HCT116 (cell line): ENCODE measurements around the gene RCAN2.

Experiments used
- ATF3 ChIP-seq: IDR thresholded peaks from 2 replicates; pipeline ENCODE4 v1.6.1; 2012
- ELF1 ChIP-seq: IDR thresholded peaks from 2 replicates; pipeline ENCODE4 v1.6.1; 2012; ENCODE audit warnings: low read depth, borderline replicate concordance
- EZH2 ChIP-seq: fragments of 200-600 bp; sonication (generic); IDR thresholded peaks from 2 replicates; pipeline ENCODE4 v1.6.1; 2017; ENCODE audit warnings: antibody characterized with exemption, mixed run types
- EZH2phosphoT487 ChIP-seq: fragments of 200-600 bp; IDR thresholded peaks from 2 replicates; pipeline ENCODE4 v1.6.1; 2018; ENCODE audit warnings: antibody characterized with exemption, borderline replicate concordance
- MAX ChIP-seq: IDR thresholded peaks from 2 replicates; pipeline ENCODE4 v1.6.1; 2012
- POLR2A ChIP-seq: IDR thresholded peaks from 2 replicates; pipeline ENCODE4 v1.7.0; 2011; ENCODE audit warnings: borderline replicate concordance; ENCODE audit not compliant: insufficient read depth, insufficient read length; ENCODE audit errors: extremely low read depth
- POLR2AphosphoS5 ChIP-seq: IDR thresholded peaks from 2 replicates; pipeline ENCODE4 v1.6.1; 2011; ENCODE audit warnings: mild to moderate bottlenecking, low read depth, low read length, moderate library complexity
- RAD21 ChIP-seq: IDR thresholded peaks from 2 replicates; pipeline ENCODE4 v1.6.1; 2012; ENCODE audit warnings: low read depth, mild to moderate bottlenecking
- TCF7L2 ChIP-seq: IDR thresholded peaks from 2 replicates; pipeline ENCODE4 v1.7.0; 2011; ENCODE audit warnings: borderline replicate concordance, inconsistent platforms; ENCODE audit not compliant: insufficient read depth, insufficient read length; ENCODE audit errors: extremely low read depth
- YY1 ChIP-seq: IDR thresholded peaks from 2 replicates; pipeline ENCODE4 v1.6.1; 2011; ENCODE audit warnings: low read length, low read depth, moderate library complexity, mild to moderate bottlenecking; ENCODE audit not compliant: insufficient replicate concordance; ENCODE audit errors: extremely low read depth
- ZFX ChIP-seq: fragments of 450-650 bp; IDR thresholded peaks from 2 replicates; pipeline ENCODE4 v1.6.1; 2017
- ZNF274 ChIP-seq: fragments of 200-500 bp; sonication (Bioruptor generic); IDR thresholded peaks from 2 replicates; pipeline ENCODE4 v1.6.1; 2014; ENCODE audit warnings: mild to moderate bottlenecking, low read depth, low read length, inconsistent platforms
- TF ChIP-seq, protein P1 (sequence below), 3 experiments: fragments of 200-600 bp in 1 of 3; sonication (generic) in 1 of 3; IDR thresholded peaks in 2 of 3; conservative IDR thresholded peaks in 1 of 3; 2 replicates each; pipeline ENCODE4 v1.5.1; 2012 to 2017; ENCODE audit warnings: low read depth in 2 of 3, low read length in 2 of 3, antibody characterized with exemption in 1 of 3, borderline replicate concordance in 1 of 3, control low read depth in 1 of 3, mild to moderate bottlenecking in 1 of 3, mixed read lengths in 1 of 3, mixed run types in 1 of 3, moderate library complexity in 1 of 3; ENCODE audit not compliant: insufficient read depth in 1 of 3
- TF ChIP-seq, protein P2 (sequence below): IDR thresholded peaks from 2 replicates; pipeline ENCODE4 v1.6.1; 2011; ENCODE audit warnings: mild to moderate bottlenecking, low read length, moderate library complexity; ENCODE audit not compliant: insufficient replicate concordance; ENCODE audit errors: extremely low read depth

DNA sequence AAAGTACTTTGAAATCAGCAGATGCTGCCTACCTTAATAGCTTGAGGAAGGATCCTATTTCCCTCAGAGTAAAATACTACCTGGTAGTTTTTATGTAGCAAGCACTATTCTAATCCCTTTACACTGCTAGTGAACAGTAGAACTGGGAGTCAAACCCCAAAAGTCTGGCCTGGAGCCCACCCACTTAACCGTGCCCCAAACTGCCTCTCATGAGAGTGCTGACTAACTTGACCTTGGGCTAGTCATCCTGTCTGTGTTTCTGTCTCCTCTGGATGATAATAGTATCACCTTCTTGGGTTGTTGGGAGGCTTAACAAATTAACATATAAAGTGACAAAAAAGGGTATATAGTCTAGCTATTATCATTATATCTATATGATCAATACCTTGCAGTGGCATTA is 140.5 kb downstream of the RCAN2 start:
- TF ChIP-seq EZH2, result no peak
- no peak for TF ChIP-seq RAD21
- TF ChIP-seq ATF3, result no peak
- TF ChIP-seq, protein P1, sequence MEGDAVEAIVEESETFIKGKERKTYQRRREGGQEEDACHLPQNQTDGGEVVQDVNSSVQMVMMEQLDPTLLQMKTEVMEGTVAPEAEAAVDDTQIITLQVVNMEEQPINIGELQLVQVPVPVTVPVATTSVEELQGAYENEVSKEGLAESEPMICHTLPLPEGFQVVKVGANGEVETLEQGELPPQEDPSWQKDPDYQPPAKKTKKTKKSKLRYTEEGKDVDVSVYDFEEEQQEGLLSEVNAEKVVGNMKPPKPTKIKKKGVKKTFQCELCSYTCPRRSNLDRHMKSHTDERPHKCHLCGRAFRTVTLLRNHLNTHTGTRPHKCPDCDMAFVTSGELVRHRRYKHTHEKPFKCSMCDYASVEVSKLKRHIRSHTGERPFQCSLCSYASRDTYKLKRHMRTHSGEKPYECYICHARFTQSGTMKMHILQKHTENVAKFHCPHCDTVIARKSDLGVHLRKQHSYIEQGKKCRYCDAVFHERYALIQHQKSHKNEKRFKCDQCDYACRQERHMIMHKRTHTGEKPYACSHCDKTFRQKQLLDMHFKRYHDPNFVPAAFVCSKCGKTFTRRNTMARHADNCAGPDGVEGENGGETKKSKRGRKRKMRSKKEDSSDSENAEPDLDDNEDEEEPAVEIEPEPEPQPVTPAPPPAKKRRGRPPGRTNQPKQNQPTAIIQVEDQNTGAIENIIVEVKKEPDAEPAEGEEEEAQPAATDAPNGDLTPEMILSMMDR (IDR thresholded peaks at IDR 0.05 in 2 of 3, conservative IDR thresholded peaks at IDR 0.05 in 1 of 3; ENCODE audit: borderline replicate concordance in 1 of 3, insufficient read depth in 1 of 3, low read depth in 2 of 3, low read length in 2 of 3), result no peak
- TF ChIP-seq EZH2phosphoT487, result no peak
- TF ChIP-seq ZNF274, result no peak
- no peak for TF ChIP-seq YY1
- no peak for TF ChIP-seq POLR2A
- no peak for TF ChIP-seq POLR2AphosphoS5
- TF ChIP-seq, protein P2, sequence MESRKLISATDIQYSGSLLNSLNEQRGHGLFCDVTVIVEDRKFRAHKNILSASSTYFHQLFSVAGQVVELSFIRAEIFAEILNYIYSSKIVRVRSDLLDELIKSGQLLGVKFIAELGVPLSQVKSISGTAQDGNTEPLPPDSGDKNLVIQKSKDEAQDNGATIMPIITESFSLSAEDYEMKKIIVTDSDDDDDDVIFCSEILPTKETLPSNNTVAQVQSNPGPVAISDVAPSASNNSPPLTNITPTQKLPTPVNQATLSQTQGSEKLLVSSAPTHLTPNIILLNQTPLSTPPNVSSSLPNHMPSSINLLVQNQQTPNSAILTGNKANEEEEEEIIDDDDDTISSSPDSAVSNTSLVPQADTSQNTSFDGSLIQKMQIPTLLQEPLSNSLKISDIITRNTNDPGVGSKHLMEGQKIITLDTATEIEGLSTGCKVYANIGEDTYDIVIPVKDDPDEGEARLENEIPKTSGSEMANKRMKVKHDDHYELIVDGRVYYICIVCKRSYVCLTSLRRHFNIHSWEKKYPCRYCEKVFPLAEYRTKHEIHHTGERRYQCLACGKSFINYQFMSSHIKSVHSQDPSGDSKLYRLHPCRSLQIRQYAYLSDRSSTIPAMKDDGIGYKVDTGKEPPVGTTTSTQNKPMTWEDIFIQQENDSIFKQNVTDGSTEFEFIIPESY, result no peak
- no peak for TF ChIP-seq ZFX
- no peak for TF ChIP-seq MAX
- no peak for TF ChIP-seq TCF7L2
- no peak for TF ChIP-seq ELF1
